GM12891 (cell line): Measurements from ENCODE around the gene IL2RG.

ENCODE experiments used
- POLR2A ChIP-seq: IDR thresholded peaks from 2 replicates; pipeline ENCODE4 v1.6.1; 2011; ENCODE audit warnings: low read depth, low read length, control low read depth
- POLR2AphosphoS5 ChIP-seq: IDR thresholded peaks from 2 replicates; pipeline ENCODE4 v1.6.1; 2011; ENCODE audit warnings: low read depth, low read length, control low read depth

GRCh38 chrX:71105628-71106027, 5.7 kb downstream of the IL2RG start:
- TF ChIP-seq POLR2AphosphoS5 (no peak), POLR2A (no peak)
